Liver (tissue), 9 donors: ENCODE measurements around the gene HOXB5. TPM values are rescaled to one million over a fixed set of nuclear protein-coding genes. Genes with fewer than 3 reads are reported as not detected.

Experiments
- DNase-seq: peaks from one replicate; pipeline ENCODE4 v3.0.0-alpha.2; 2017; ENCODE audit warnings: low spot score
- H3K27ac ChIP-seq, 2 donors: one replicate each; pipeline ENCODE4 v1.7.0; 2013; ENCODE audit warnings: inconsistent platforms in 2 of 2, low read length in 2 of 2, control low read depth in 1 of 2, low read depth in 1 of 2, mild to moderate bottlenecking in 1 of 2
- H3K27me3 ChIP-seq, 4 donors: one replicate each; pipeline versions ENCODE4 v1.6.1 to v1.7.0; 2013; ENCODE audit warnings: low read length in 3 of 4, inconsistent platforms in 1 of 4, mild to moderate bottlenecking in 1 of 4, moderate library complexity in 1 of 4; ENCODE audit not compliant: control insufficient read depth in 4 of 4, insufficient read depth in 4 of 4
- H3K36me3 ChIP-seq, 4 donors: one replicate each; pipeline versions ENCODE4 v1.6.1 to v1.7.0; 2013; ENCODE audit warnings: low read length in 3 of 4, mild to moderate bottlenecking in 3 of 4, low read depth in 1 of 4, moderate library complexity in 1 of 4; ENCODE audit not compliant: control insufficient read depth in 4 of 4, insufficient read depth in 3 of 4
- H3K4me1 ChIP-seq, 4 donors: one replicate each; pipeline versions ENCODE4 v1.6.1 to v1.7.0; 2013; ENCODE audit warnings: low read length in 3 of 4, mild to moderate bottlenecking in 3 of 4, moderate library complexity in 1 of 4; ENCODE audit not compliant: control insufficient read depth in 4 of 4, insufficient read depth in 4 of 4
- H3K4me3 ChIP-seq, 3 donors: one replicate each; pipeline versions ENCODE4 v1.6.1 to v1.7.0; 2013; ENCODE audit warnings: low read length in 3 of 3, control low read depth in 1 of 3, low read depth in 1 of 3, mild to moderate bottlenecking in 1 of 3
- H3K9ac ChIP-seq, 2 donors: one replicate each; pipeline ENCODE4 v1.7.0; 2013; ENCODE audit warnings: low read length in 2 of 2, mild to moderate bottlenecking in 2 of 2, moderate library complexity in 2 of 2, control low read depth in 1 of 2, low read depth in 1 of 2
- H3K9me3 ChIP-seq, 4 donors: one replicate each; pipeline versions ENCODE4 v1.6.1 to v1.7.0; 2013; ENCODE audit warnings: low read length in 3 of 4; ENCODE audit not compliant: control insufficient read depth in 4 of 4
- EGR1 ChIP-seq, 2 donors: IDR thresholded peaks; 2 replicates each; pipeline ENCODE4 v1.6.1; 2016 to 2018; ENCODE audit warnings: antibody characterized with exemption in 2 of 2, low read depth in 2 of 2
- FOXA2 ChIP-seq: IDR thresholded peaks from 2 replicates; pipeline ENCODE4 v1.6.1; 2016; ENCODE audit warnings: antibody characterized with exemption
- GABPA ChIP-seq, 2 donors: IDR thresholded peaks in 1 of 2; conservative IDR thresholded peaks in 1 of 2; 2 replicates each; pipeline ENCODE4 v1.6.1; 2016; ENCODE audit warnings: antibody characterized with exemption in 2 of 2, mild to moderate bottlenecking in 1 of 2, moderate library complexity in 1 of 2
- HNF4G ChIP-seq: IDR thresholded peaks from 2 replicates; pipeline ENCODE4 v1.6.1; 2016; ENCODE audit warnings: antibody characterized with exemption
- JUND ChIP-seq, 2 donors: IDR thresholded peaks; 2 replicates each; pipeline ENCODE4 v1.6.1; 2016; ENCODE audit warnings: antibody characterized with exemption in 2 of 2
- NR2F2 ChIP-seq: IDR thresholded peaks from 2 replicates; pipeline ENCODE4 v1.6.1; 2016; ENCODE audit warnings: antibody characterized with exemption
- RAD21 ChIP-seq, 2 donors: IDR thresholded peaks; 2 replicates each; pipeline ENCODE4 v1.6.1; 2016; ENCODE audit warnings: antibody characterized with exemption in 2 of 2, mild to moderate bottlenecking in 2 of 2
- TAF1 ChIP-seq: conservative IDR thresholded peaks from 2 replicates; pipeline ENCODE4 v1.6.1; 2016; ENCODE audit warnings: antibody characterized with exemption, mild to moderate bottlenecking
- YY1 ChIP-seq: IDR thresholded peaks from 2 replicates; pipeline ENCODE4 v1.6.1; 2016; ENCODE audit warnings: antibody characterized with exemption, mild to moderate bottlenecking
- WGBS: extraction: QIAGEN DNeasy Blood & Tissue Kit; methylation state at CpG from one replicate; pipeline ENCODE4 v1.1.7; 2013; 5-methylcytosine and 5-hydroxymethylcytosine counted together
- polyA plus RNA-seq, 2 donors: library from polyadenylated mRNA; stranded (reverse) in 1 of 2; unstranded in 1 of 2; fragments of 200-250 nt in 1 of 2; fragments of >200 nt in 1 of 2; fragmentation: Nextera tagmentation in 1 of 2; extraction: Ambion mirVana in 1 of 2; gene quantifications; one replicate each; pipeline versions ENCODE4 v1.2.1 to v1.2.3, GENCODE V29; 2013 to 2015
- total RNA-seq, 2 donors: library from RNA; depleted of rRNA; stranded (reverse); fragments of >200 nt; gene quantifications; one replicate each; pipeline ENCODE4 v1.2.3, GENCODE V29; 2014
- TF ChIP-seq, protein P1 (sequence below): IDR thresholded peaks from 2 replicates; pipeline ENCODE4 v1.6.1; 2016; ENCODE audit warnings: antibody characterized with exemption
- TF ChIP-seq, protein P2 (sequence below): IDR thresholded peaks from 2 replicates; pipeline ENCODE4 v1.6.1; 2016; ENCODE audit warnings: antibody characterized with exemption, mild to moderate bottlenecking
- TF ChIP-seq, protein P3 (sequence below): fragments of 150-350 bp; IDR thresholded peaks from 2 replicates; pipeline ENCODE4 v1.5.1; 2017; ENCODE audit warnings: improper control_type of control experiment, low read depth, low read length; ENCODE audit not compliant: missing input control
- TF ChIP-seq, protein P4 (sequence below): IDR thresholded peaks from 2 replicates; pipeline ENCODE4 v1.6.1; 2016; ENCODE audit warnings: antibody characterized with exemption
- donor health status: healthy.
- donor health status: healthy.
- donor health status: healthy.
- donor health status: healthy.
- donor health status: healthy.

HOXB5 gene
- total and polyA plus RNA-seq, 4 donors: 0.08 to 0.38 (median 0.36) TPM; not detected in 1

DNA sequence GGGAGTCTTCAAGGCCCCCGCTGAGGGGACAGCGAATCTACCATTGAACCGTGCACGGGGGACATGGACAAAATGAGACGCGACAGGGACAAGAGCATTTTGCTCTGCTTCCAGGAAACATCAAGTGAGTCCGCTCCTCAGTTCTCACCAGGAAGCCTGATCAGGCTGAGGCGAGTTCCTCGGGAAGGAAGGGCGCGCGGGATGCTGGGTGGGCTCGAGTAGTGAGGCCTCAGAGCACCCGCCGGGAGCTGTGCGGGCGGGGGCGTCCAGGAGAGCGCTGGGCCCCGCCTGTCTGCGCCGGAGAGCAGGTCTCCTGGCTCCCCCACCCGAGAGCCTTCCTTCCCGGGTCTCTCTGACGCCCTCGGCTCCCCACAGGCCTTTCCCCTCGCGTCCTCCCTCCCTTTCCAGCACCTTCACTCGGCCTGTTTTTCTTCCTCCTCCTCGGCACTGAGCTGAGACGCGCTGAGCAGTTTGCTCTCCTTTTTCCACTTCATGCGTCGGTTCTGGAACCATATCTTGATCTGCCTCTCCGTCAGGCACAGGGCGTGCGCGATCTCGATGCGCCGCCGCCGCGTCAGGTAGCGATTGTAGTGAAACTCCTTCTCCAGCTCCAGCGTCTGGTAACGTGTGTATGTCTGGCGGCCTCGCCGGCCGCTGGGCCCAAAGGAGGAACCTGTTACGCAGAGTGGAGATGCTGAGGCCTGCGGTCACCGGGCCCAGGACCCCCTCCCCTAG lies 2.6 kb upstream of the HOXB5 start:
- peaks cover 4 to 22% (median 11%) of the 10 kb centered on the region in 4 donors for H3K27me3 ChIP-seq
- no peak overlapping the region for H3K4me3 ChIP-seq
- H3K36me3 ChIP-seq: no peaks in the 10 kb centered on the region
- TF ChIP-seq, protein P1, sequence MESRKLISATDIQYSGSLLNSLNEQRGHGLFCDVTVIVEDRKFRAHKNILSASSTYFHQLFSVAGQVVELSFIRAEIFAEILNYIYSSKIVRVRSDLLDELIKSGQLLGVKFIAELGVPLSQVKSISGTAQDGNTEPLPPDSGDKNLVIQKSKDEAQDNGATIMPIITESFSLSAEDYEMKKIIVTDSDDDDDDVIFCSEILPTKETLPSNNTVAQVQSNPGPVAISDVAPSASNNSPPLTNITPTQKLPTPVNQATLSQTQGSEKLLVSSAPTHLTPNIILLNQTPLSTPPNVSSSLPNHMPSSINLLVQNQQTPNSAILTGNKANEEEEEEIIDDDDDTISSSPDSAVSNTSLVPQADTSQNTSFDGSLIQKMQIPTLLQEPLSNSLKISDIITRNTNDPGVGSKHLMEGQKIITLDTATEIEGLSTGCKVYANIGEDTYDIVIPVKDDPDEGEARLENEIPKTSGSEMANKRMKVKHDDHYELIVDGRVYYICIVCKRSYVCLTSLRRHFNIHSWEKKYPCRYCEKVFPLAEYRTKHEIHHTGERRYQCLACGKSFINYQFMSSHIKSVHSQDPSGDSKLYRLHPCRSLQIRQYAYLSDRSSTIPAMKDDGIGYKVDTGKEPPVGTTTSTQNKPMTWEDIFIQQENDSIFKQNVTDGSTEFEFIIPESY: no peak
- 28% methylated on average over 54 of the region's 54 CpGs for WGBS
- no peak overlapping the region for H3K27ac ChIP-seq
- no peaks in the 10 kb centered on the region for H3K9me3 ChIP-seq
- H3K9ac ChIP-seq: no peak overlapping the region
- no peak for DNase-seq
- H3K4me1 ChIP-seq: peaks cover 2 to 23% (median 4%) of the 10 kb centered on the region in 4 donors

DNA sequence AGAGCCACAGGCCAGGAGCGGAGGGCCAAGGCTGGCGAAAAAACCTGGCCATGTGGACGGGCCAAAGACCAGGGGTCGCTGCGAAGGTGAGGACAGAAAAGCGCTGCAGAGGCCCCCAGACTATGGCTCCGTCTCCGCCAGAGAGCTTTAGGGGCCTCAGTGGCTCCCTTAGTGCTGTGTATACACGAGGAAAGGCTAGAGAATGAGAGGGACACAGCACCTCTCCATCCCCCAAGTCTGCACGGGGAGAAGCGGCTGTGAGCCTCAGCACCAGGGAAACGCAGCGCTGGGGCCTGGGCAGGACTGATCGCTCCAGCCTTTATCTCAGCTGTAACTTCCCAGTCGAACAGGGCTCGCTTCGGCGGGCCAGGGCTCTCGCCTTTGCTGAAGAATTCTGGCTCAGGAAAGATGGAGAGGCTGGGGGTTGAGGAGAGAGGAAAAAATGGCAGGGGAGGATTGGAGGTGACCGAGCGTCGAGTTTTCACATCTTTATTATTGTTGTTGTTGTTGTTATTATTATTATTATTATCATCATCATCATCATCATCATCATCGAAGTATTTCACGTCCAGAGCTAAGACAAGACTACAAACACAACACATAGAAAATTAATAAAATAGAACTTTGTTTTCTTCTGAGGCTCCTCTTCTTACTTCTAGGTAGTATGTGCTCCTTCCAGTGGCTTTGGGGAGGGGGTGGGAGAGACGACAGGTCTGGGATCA lies 1.9 kb upstream of the HOXB5 start:
- no peak for DNase-seq

More for the DNA sequence above, 1.9 kb upstream of the HOXB5 start:
- WGBS: 46% methylated on average over 25 of the region's 25 CpGs
- TF ChIP-seq EGR1 (IDR thresholded peaks at IDR 0.05; ENCODE audit: low read depth in 2 of 2) (no peak), JUND (IDR thresholded peaks at IDR 0.05) (no peak), GABPA (IDR thresholded peaks at IDR 0.05 in 1 of 2, conservative IDR thresholded peaks at IDR 0.05 in 1 of 2) (no peak), YY1 (no peak), NR2F2 (no peak), FOXA2 (no peak), TAF1 (no peak), RAD21 (IDR thresholded peaks at IDR 0.05) (no peak), HNF4G (no peak)
- TF ChIP-seq, protein P2, sequence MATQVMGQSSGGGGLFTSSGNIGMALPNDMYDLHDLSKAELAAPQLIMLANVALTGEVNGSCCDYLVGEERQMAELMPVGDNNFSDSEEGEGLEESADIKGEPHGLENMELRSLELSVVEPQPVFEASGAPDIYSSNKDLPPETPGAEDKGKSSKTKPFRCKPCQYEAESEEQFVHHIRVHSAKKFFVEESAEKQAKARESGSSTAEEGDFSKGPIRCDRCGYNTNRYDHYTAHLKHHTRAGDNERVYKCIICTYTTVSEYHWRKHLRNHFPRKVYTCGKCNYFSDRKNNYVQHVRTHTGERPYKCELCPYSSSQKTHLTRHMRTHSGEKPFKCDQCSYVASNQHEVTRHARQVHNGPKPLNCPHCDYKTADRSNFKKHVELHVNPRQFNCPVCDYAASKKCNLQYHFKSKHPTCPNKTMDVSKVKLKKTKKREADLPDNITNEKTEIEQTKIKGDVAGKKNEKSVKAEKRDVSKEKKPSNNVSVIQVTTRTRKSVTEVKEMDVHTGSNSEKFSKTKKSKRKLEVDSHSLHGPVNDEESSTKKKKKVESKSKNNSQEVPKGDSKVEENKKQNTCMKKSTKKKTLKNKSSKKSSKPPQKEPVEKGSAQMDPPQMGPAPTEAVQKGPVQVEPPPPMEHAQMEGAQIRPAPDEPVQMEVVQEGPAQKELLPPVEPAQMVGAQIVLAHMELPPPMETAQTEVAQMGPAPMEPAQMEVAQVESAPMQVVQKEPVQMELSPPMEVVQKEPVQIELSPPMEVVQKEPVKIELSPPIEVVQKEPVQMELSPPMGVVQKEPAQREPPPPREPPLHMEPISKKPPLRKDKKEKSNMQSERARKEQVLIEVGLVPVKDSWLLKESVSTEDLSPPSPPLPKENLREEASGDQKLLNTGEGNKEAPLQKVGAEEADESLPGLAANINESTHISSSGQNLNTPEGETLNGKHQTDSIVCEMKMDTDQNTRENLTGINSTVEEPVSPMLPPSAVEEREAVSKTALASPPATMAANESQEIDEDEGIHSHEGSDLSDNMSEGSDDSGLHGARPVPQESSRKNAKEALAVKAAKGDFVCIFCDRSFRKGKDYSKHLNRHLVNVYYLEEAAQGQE: no peak
- TF ChIP-seq, protein P3, sequence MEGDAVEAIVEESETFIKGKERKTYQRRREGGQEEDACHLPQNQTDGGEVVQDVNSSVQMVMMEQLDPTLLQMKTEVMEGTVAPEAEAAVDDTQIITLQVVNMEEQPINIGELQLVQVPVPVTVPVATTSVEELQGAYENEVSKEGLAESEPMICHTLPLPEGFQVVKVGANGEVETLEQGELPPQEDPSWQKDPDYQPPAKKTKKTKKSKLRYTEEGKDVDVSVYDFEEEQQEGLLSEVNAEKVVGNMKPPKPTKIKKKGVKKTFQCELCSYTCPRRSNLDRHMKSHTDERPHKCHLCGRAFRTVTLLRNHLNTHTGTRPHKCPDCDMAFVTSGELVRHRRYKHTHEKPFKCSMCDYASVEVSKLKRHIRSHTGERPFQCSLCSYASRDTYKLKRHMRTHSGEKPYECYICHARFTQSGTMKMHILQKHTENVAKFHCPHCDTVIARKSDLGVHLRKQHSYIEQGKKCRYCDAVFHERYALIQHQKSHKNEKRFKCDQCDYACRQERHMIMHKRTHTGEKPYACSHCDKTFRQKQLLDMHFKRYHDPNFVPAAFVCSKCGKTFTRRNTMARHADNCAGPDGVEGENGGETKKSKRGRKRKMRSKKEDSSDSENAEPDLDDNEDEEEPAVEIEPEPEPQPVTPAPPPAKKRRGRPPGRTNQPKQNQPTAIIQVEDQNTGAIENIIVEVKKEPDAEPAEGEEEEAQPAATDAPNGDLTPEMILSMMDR: no peak
- TF ChIP-seq, protein P4, sequence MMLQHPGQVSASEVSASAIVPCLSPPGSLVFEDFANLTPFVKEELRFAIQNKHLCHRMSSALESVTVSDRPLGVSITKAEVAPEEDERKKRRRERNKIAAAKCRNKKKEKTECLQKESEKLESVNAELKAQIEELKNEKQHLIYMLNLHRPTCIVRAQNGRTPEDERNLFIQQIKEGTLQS: no peak
- Histone ChIP-seq H3K36me3 (no peaks in the 10 kb centered on the region), H3K4me1 (peaks cover 2 to 23% (median 4%) of the 10 kb centered on the region in 4 donors), H3K9me3 (no peaks in the 10 kb centered on the region), H3K4me3 (no peak overlapping the region), H3K27ac (no peak overlapping the region), H3K27me3 (peaks cover 4 to 18% (median 11%) of the 10 kb centered on the region in 4 donors), H3K9ac (no peak overlapping the region)
